HepG2 (cell line): ENCODE data around the gene GJC2. TPM values are rescaled to one million over a fixed set of nuclear protein-coding genes. Genes with fewer than 3 reads are reported as not detected.

Source experiments
- ATAC-seq: fragments of 200-7000 bp; cut with Tn5 transposase; 3 replicates; pipeline ENCODE4 v1.9.1; 2020; ENCODE audit warnings: mild to moderate bottlenecking, moderate library complexity
- BruUV-seq: library from RNA; stranded (reverse); fragments of 400-500 nt; replicated peaks from 2 replicates; lab custom pipeline; 2021; lab: Mats Ljungman, UMichigan
- CTCF ChIA-PET: fragments of 300-600 bp; formaldehyde crosslinking; extraction: SDS; loops from one replicate; lab custom pipeline; 2021; ENCODE audit warnings: low total read pairs, inconsistent platforms, low intra/inter-chr PET ratio; lab: Yijun Ruan, JAX
- POLR2A ChIA-PET: fragments of 350-600 bp; sonication (Branson Sonifier 250); formaldehyde crosslinking; loops from one replicate; lab custom pipeline; 2020; ENCODE audit warnings: antibody characterized with exemption, inconsistent platforms; lab: Yijun Ruan, JAX
- DNase-seq: peaks from one replicate; pipeline ENCODE4 v3.0.0-alpha.2; 2015; ENCODE audit warnings: low spot score
- FAIRE-seq: peaks from 3 replicates; lab custom pipeline; 2011; peaks lifted over from hg19 to GRCh38; lab: Jason Lieb, UNC
- H2AFZ ChIP-seq: one replicate; pipeline ENCODE4 v1.6.1; 2011; ENCODE audit warnings: low read length, inconsistent platforms
- H3K27ac ChIP-seq: fragments of 300-600 bp; 3 replicates; pipeline ENCODE4 v1.8.0; 2011; ENCODE audit warnings: mixed run types, mild to moderate bottlenecking, mixed read lengths, low read length, inconsistent platforms; ENCODE audit not compliant: insufficient read depth; ENCODE audit errors: extremely low read length
- H3K27me3 ChIP-seq, 2 experiments: fragments of 200-600 bp in 1 of 2; 2 replicates in 1 of 2; 3 replicates in 1 of 2; pipeline versions ENCODE4 v1.6.0 to v1.8.0; 2011; ENCODE audit warnings: low read length in 2 of 2, mild to moderate bottlenecking in 2 of 2, moderate library complexity in 2 of 2, inconsistent platforms in 1 of 2; ENCODE audit not compliant: insufficient read depth in 2 of 2, control insufficient read depth in 1 of 2
- H3K36me3 ChIP-seq, 2 experiments: fragments of 200-600 bp in 1 of 2; replicated peaks in 1 of 2; 2 replicates in 1 of 2; 3 replicates in 1 of 2; pipeline versions ENCODE4 v1.5.1 to v1.8.0; 2011; ENCODE audit warnings: low read length in 2 of 2, inconsistent platforms in 1 of 2; ENCODE audit not compliant: insufficient read depth in 2 of 2, control insufficient read depth in 1 of 2
- H3K4me1 ChIP-seq: 2 replicates; pipeline ENCODE4 v1.5.1; 2012; ENCODE audit warnings: low read length, inconsistent platforms; ENCODE audit not compliant: insufficient read depth
- H3K4me2 ChIP-seq: 2 replicates; pipeline ENCODE4 v1.6.0; 2011; ENCODE audit warnings: low read depth, low read length, inconsistent platforms
- H3K4me3 ChIP-seq, 3 experiments: fragments of 200-600 bp in 1 of 3; sonication (generic), shearing (Covaris generic) in 1 of 3; replicated peaks in 1 of 3; 2 replicates each; pipeline ENCODE4 v1.5.1; 2011 to 2016; ENCODE audit warnings: low read length in 3 of 3, inconsistent platforms in 2 of 3, low read depth in 2 of 3, mild to moderate bottlenecking in 2 of 3, control low read depth in 1 of 3, mixed read lengths in 1 of 3; ENCODE audit not compliant: insufficient read depth in 1 of 3
- H3K79me2 ChIP-seq: one replicate; pipeline ENCODE4 v1.6.1; 2011; ENCODE audit warnings: low read length, inconsistent platforms; ENCODE audit not compliant: insufficient read depth
- H3K9ac ChIP-seq: 2 replicates; pipeline ENCODE4 v1.6.0; 2011; ENCODE audit warnings: mild to moderate bottlenecking, low read depth, low read length, inconsistent platforms; ENCODE audit not compliant: insufficient read depth
- H3K9me3 ChIP-seq: 2 replicates; pipeline ENCODE4 v1.5.1; 2012; ENCODE audit warnings: mild to moderate bottlenecking, low read length
- H4K20me1 ChIP-seq: 2 replicates; pipeline ENCODE4 v1.6.0; 2011; ENCODE audit warnings: inconsistent platforms, mild to moderate bottlenecking, low read length, moderate library complexity; ENCODE audit not compliant: insufficient read depth
- CBX2 ChIP-seq, 2 experiments: fragments of 200-600 bp in 1 of 2; sonication (generic); formaldehyde crosslinking in 1 of 2; IDR thresholded peaks; 2 replicates each; pipeline versions ENCODE4 v1.7.0 to v1.8.1; 2018 to 2022; ENCODE audit warnings: low read depth in 2 of 2, low read length in 1 of 2, mild to moderate bottlenecking in 1 of 2, missing genetic modification reagents in 1 of 2
- CHCHD3 ChIP-seq: sonication (generic); formaldehyde crosslinking; IDR thresholded peaks from 2 replicates; pipeline ENCODE4 v1.8.0; 2022; ENCODE audit warnings: mild to moderate bottlenecking, missing genetic modification reagents, moderate library complexity
- FOXM1 ChIP-seq: sonication (generic); formaldehyde crosslinking; IDR thresholded peaks from 2 replicates; pipeline ENCODE4 v1.5.0; 2020; ENCODE audit warnings: missing genetic modification reagents
- HES4 ChIP-seq: sonication (generic); formaldehyde crosslinking; IDR thresholded peaks from 2 replicates; pipeline ENCODE4 v1.9.0; 2021; ENCODE audit warnings: mild to moderate bottlenecking, missing genetic modification reagents, borderline replicate concordance
- MIER3 ChIP-seq: IDR thresholded peaks from 2 replicates; pipeline ENCODE4 v1.6.1; 2016; ENCODE audit warnings: missing compliant biosample characterization, borderline replicate concordance
- MYC ChIP-seq: sonication (generic); formaldehyde crosslinking; IDR thresholded peaks from 2 replicates; pipeline ENCODE4 v1.9.0; 2021; ENCODE audit warnings: missing genetic modification reagents, borderline replicate concordance
- RBAK ChIP-seq: sonication (generic); formaldehyde crosslinking; IDR thresholded peaks from 2 replicates; pipeline ENCODE4 v1.5.1; 2020; ENCODE audit warnings: mild to moderate bottlenecking, missing genetic modification reagents
- RORA ChIP-seq: sonication (generic); formaldehyde crosslinking; IDR thresholded peaks from 2 replicates; pipeline ENCODE4 v1.5.0; 2020; ENCODE audit warnings: mild to moderate bottlenecking, missing genetic modification reagents, moderate library complexity
- TMF1 ChIP-seq: sonication (generic); formaldehyde crosslinking; IDR thresholded peaks from 2 replicates; pipeline ENCODE4 v1.8.1; 2022; ENCODE audit warnings: low read depth, missing genetic modification reagents
- ZFY ChIP-seq: sonication (generic); formaldehyde crosslinking; IDR thresholded peaks from 2 replicates; pipeline ENCODE4 v1.4.0; 2020; ENCODE audit warnings: missing genetic modification reagents
- ZNF225 ChIP-seq: sonication (generic); formaldehyde crosslinking; IDR thresholded peaks from 2 replicates; pipeline ENCODE4 v1.4.0; 2020; ENCODE audit warnings: mild to moderate bottlenecking, missing genetic modification reagents
- ZNF317 ChIP-seq: sonication (generic); formaldehyde crosslinking; IDR thresholded peaks from 2 replicates; pipeline ENCODE4 v1.5.0; 2020; ENCODE audit warnings: mild to moderate bottlenecking, missing genetic modification reagents
- WGBS: methylation state at CpG from one replicate; pipeline ENCODE4 v1.1.6; 2017; ENCODE audit warnings: low lambda C conversion rate; 5-methylcytosine and 5-hydroxymethylcytosine counted together
- in situ Hi-C: cut with HindIII; loops from 2 replicates; pipeline ENCODE4 v1.10.0; 2017; ENCODE audit warnings: low pct_unique_long_range_greater_than_20kb; ENCODE audit not compliant: extremely low pct_ligation_motif_present
- intact Hi-C: fragments of 100-400 bp; cut with micrococcal nuclease; formaldehyde crosslinking; loops from one replicate; pipeline ENCODE4 v1.10.0; 2022; ENCODE audit not compliant: unreplicated experiment
- polyA plus RNA-seq, 8 experiments: library from polyadenylated mRNA; depleted of rRNA in 3 of 8; stranded (reverse) in 7 of 8; unstranded in 1 of 8; fragments of >200 nt; fragmentation: Illumina TruSeq in 4 of 8; extraction: Trizol in 4 of 8; gene quantifications; 2 replicates each; pipeline versions ENCODE4 v1.2.1 to v1.2.3, GENCODE V29; 2011 to 2016; ENCODE audit warnings: low read depth in 4 of 8, missing spikeins in 1 of 8, mixed read lengths in 1 of 8; ENCODE audit not compliant: insufficient read depth in 1 of 8
- total RNA-seq, 5 experiments: library from RNA; depleted of rRNA; stranded (reverse); fragments of >200 nt; fragmentation: Illumina TruSeq; extraction: Trizol; gene quantifications; 2 replicates each; pipeline ENCODE4 v1.2.3, GENCODE V29; 2016; ENCODE audit warnings: low read depth in 1 of 5
- TF ChIP-seq, protein P1 (sequence below): IDR thresholded peaks from 2 replicates; pipeline ENCODE4 v1.6.1; 2012; ENCODE audit warnings: inconsistent platforms
- TF ChIP-seq, protein P2 (sequence below): sonication (generic); formaldehyde crosslinking; IDR thresholded peaks from 2 replicates; pipeline ENCODE4 v1.5.0; 2020; ENCODE audit warnings: missing genetic modification reagents, mild to moderate bottlenecking, borderline replicate concordance

The GJC2 gene
- total and polyA plus RNA-seq, 2 of the 13 experiments (the other 11 are each of a cell fraction or from before 2014, with no cell fraction given), result 1.6 to 3.8 TPM

DNA sequence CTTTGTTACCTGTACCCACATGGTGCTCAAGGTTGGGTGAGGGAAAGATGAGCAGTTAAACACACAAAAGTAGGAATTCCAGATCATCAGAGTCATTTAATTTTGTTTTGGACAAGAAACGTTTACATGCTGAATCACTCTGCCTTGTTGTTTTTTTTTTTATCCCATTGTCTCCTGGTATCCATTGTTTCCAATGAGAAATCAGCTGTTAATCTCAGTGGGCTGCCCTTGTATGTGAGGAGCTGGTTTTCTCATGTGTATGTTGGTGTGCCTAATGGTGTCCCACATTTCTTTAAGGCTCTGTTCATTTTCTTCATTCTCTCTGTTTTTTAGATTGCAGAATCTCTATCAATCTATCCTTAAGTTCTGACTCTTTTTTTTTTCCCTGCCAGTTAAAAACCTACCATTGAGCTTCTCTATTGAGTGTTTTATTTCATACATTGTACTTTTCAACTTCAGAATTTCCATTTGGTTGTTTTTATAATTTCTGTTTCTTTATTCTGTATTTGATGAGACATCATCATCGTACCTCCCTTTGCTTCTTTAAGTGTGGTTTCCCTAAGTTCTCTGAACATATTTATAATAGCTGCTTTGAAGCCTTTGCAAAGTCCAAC is 49.4 kb downstream of the GJC2 start:
- TF ChIP-seq, protein P1, sequence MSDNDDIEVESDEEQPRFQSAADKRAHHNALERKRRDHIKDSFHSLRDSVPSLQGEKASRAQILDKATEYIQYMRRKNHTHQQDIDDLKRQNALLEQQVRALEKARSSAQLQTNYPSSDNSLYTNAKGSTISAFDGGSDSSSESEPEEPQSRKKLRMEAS, result no peak
- TF ChIP-seq CHCHD3 (CRISPR knock-in tag) (no peak), CBX2 (IDR thresholded peaks at IDR 0.05; ENCODE audit: low read depth, low read length) (no peak), CBX2 (CRISPR knock-in tag; IDR thresholded peaks at IDR 0.05; ENCODE audit: low read depth) (no peak), ZNF317 (CRISPR knock-in tag) (peak; percentile 100)
- TF ChIP-seq, all 625 proteins: peak for 1
- POLR2A ChIA-PET, result no interaction called here
- FAIRE-seq, result no peak
- Histone ChIP-seq H3K36me3 (no peaks in the 10 kb centered on the region), H3K4me1 (no peaks in the 10 kb centered on the region), H3K79me2 (no peaks in the 10 kb centered on the region), H3K4me3 (no peak overlapping the region), H3K27me3 (peaks cover 0 to 6% of the 10 kb centered on the region in 2 experiments; a peak in 1 of 5 replicates), H3K9me3 (peaks cover 17% of the 10 kb centered on the region), H3K4me2 (no peak overlapping the region), H4K20me1 (no peaks in the 10 kb centered on the region), H2AFZ (no peak overlapping the region), H3K27ac (no peak overlapping the region), H3K9ac (no peak overlapping the region)
- in situ Hi-C loops, result loop anchor here (10.0 kb wide), 1 partner anchor 204 kb away; no protein-coding TSS in a partner anchor
- ATAC-seq, result no peak
- no peak for DNase-seq
- 3% methylated on average over 2 of the region's 2 CpGs for WGBS
- intact Hi-C loops, result no loop called here
- CTCF ChIA-PET, result no interaction called here
- BruUV-seq, result no TSS peak

DNA sequence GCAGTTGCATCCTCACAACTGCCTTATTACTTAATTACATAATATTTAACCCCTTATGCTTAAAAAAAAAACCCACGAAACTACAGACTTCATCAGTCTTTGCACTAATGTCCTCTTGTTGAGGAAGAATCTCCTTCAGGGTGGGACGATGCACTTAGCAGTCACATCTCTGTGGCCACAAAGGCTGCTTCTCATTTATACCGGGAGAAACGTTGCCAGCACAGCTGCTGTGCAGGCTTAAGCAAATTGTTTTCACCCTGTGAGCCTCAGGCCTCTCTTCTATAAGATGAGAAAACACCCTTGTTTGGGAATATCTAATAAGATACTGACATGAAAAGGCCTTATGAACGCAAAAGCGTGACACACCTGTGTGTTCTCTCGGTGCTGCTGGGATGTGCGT is 55.2 kb downstream of the GJC2 start:
- Histone ChIP-seq H3K27me3 (peaks cover 4 to 34% of the 10 kb centered on the region in 2 experiments; a peak in 4 of 5 replicates), H2AFZ (no peak overlapping the region), H4K20me1 (no peaks in the 10 kb centered on the region), H3K27ac (no peak overlapping the region), H3K9me3 (no peaks in the 10 kb centered on the region; the same call in 1 of the 2 replicates), H3K4me2 (no peak overlapping the region), H3K4me1 (no peaks in the 10 kb centered on the region), H3K4me3 (no peak overlapping the region), H3K79me2 (no peaks in the 10 kb centered on the region), H3K36me3 (no peaks in the 10 kb centered on the region), H3K9ac (no peak overlapping the region)
- BruUV-seq, result no TSS peak
- TF ChIP-seq TMF1 (CRISPR knock-in tag) (no peak), FOXM1 (CRISPR knock-in tag) (no peak), RORA (CRISPR knock-in tag) (no peak), MIER3 (CRISPR knock-in tag) (no peak), ZNF225 (no peak), MYC (CRISPR knock-in tag) (no peak), ZFY (no peak), HES4 (CRISPR knock-in tag) (no peak), RBAK (no peak)
- TF ChIP-seq, protein P2, sequence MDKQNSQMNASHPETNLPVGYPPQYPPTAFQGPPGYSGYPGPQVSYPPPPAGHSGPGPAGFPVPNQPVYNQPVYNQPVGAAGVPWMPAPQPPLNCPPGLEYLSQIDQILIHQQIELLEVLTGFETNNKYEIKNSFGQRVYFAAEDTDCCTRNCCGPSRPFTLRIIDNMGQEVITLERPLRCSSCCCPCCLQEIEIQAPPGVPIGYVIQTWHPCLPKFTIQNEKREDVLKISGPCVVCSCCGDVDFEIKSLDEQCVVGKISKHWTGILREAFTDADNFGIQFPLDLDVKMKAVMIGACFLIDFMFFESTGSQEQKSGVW (CRISPR knock-in tag), result no peak
- in situ Hi-C loops, result no loop called here
- ChIA-PET CTCF (no interaction called here), POLR2A (no interaction called here)
- DNase-seq, result no peak
- intact Hi-C loops, result no loop called here
- FAIRE-seq, result no peak
- no peak for ATAC-seq
- WGBS, result 27% methylated on average over 8 of the region's 8 CpGs
